Measurements from ENCODE around the gene IPCEF1.

Gene IPCEF1

GRCh38 chr6:154292855-154293519 is 63.6 kb downstream of the IPCEF1 start:
- DNase-seq (ENCODE audit: low read depth, low spot score): no peak

- DNase-seq (ENCODE audit: low read depth, low spot score): no peak
Observed at GRCh38 chr6:154292066-154292465, 64.5 kb downstream of the IPCEF1 start.

- no peak for DNase-seq (ENCODE audit: low read depth, low spot score)
Observed at GRCh38 chr6:154289818-154290508, 66.6 kb downstream of the IPCEF1 start.

DNA sequence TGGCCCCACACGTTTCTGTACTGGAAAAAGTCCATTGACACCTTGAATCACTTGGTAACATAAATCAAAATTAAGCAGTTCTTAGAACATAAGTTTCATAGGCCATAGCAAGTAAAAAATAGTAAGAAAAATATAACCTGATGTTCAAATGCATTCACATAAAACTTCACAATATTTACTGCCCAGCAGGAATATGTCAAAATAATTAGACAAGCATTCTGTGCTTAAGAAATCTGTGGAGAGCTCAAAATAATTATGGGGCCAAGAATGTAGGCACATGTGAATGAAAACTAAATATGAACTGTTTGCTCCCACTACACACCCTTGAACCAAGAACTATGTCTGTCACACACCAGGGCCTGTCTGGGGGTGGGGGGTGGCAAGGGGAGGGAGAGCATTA is 70.8 kb downstream of the IPCEF1 start:
- no peak for DNase-seq (ENCODE audit: low read depth, low spot score)

- DNase-seq (ENCODE audit: low read depth, low spot score): no peak
Observed at GRCh38 chr6:154284313-154284853, 72.2 kb downstream of the IPCEF1 start.

DNA sequence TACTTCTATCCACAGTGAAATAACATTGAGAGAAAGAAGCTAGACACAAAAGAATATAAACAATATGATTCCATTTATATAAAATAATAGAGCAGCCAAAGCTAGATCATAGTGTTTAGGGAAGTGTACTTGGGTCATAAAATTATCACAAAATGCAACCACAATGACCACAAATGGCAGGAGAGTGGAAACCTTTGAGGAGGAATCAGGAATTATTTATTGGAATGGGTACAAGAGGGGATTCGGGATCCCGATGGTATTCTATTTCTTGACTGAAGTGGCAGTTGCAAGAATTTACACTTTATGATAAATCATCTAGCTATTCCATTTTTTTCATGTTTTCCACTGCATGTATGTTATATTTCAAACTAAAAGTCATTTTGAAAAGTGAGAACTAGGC is 76.1 kb downstream of the IPCEF1 start:
- DNase-seq (ENCODE audit: low read depth, low spot score): no peak

DNA sequence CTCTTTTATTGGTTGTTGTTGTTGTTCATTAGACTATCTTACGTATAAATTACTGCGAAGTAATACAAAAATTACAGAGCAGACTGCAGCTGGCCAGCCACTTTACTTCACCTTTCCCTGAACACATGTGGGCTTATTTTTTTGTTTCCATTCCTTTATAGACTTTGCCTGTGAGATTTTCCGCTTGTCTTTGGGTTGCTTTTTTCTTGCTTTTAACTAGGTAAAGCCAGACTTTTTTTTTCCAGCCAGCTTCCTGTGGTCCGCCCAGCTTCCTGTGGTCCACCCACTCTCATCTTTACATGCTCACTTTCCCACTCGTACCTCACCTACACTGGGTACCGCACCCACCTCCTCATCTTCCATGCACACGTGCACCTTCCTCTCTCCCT is 79.0 kb downstream of the IPCEF1 start:
- no peak for DNase-seq (ENCODE audit: low read depth, low spot score)

DNA sequence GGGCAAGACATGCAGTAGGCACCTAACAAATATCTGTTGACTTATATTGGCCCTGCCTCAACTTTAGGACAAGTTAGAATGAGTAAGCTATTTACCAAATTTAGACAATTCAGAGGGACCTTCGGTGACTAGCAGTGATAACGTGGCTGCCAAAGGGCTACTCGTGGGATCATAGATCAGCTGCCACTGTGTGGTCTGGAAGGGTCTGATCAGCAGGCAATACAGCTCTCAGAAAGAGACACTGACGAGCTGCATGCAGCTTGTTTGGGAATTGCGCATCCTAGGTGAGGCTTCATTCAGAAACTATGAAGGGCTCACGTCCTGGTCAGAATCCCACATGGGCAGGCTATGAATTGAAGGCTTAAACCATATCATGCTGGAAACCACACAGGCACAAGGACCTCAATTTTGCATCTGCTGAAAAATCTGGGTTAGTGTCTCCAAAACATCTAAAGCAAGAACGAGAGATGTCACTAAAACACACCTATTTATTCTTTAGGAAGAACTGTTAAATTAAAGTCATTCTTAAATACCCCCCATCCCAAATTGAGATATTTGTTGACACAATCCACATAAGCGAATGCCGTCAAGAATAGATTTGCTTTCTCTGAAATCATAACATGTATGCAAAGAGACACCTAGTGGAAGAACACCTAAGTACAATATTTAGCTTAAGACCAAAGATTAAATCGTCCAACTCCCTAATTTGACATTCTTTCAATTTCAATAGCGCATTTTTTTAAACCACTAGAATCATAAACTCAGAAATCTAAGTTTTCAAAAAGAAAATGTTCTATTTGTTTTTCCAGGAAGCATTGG is 79.6 kb downstream of the IPCEF1 start:
- no peak for DNase-seq (ENCODE audit: low read depth, low spot score)

DNA sequence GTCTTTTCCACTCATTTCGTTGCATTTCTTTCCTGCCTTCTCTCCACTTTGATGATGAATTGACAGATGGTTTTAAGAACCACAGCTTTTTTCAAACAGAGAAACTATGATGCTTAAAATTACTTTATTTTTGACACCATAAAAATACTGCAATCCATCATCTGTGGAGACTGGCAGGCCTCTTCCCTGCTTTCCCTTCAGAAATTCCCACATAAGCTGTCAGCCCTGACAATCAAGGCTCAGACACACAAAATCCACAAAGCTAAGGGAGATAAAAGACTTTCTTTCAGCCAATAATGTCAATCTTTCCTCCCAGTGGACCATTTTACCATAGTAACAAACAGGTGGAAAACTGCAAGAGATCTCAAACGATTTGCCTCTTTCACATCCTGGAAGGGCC is 82.4 kb downstream of the IPCEF1 start:
- no peak for DNase-seq (ENCODE audit: low read depth, low spot score)

DNA sequence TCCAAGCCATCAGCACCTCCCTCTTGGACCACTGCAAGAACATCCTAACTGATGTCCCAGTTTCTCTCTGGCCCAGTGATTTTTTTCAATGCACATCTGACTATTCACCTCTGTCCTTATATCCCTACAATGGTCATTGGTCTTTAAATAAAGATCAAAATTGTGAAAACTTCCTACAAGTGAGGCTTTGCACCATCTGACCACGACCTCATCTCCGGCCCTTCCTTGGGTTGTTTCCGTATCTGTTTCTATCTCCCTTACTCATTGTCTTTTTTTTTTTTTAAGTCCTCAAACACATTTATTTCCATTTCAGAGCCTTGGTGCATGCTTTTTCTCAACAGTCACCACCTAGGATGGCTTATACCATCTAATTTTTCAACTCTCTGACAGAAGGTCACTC is 88.1 kb downstream of the IPCEF1 start:
- DNase-seq (ENCODE audit: low read depth, low spot score): no peak

DNA sequence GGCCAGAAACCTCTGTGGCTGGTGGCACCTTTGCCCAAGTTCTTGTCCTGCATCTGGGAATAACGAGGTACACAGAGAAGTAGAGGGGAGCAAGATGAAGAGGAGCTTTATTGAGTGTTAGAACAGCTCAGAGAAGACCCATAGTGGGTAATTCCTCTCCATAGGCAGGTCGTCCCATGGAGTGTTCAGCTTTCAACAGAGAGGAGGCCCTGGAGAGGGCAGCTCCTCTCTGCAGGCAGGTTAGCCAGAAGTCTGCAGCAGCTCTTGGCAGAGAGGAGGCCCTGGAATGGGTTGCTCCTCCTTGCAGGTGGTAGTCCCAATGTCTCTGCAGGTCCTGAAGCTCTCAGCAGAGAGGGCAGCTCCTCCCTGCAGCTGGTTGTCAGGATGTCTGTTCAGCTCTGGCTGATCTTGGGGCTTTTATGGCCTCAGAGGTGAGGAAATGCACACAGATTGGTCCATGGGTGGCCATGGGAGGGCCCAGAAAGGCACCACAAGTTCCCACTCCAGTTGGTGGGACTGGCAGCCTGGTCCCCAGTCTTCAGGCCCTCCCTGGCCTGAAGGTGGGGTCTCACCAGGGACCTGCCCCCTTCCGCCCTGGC is 89.0 kb downstream of the IPCEF1 start:
- no peak for DNase-seq (ENCODE audit: low read depth, low spot score)

GRCh38 chr6:154266560-154267099 is 90.0 kb downstream of the IPCEF1 start:
- no peak for DNase-seq (ENCODE audit: low read depth, low spot score)

GRCh38 chr6:154261688-154262397 is 94.8 kb downstream of the IPCEF1 start:
- no peak for DNase-seq (ENCODE audit: low read depth, low spot score)

- DNase-seq (ENCODE audit: low read depth, low spot score): no peak
Observed at GRCh38 chr6:154258064-154258757, 98.4 kb downstream of the IPCEF1 start.

GRCh38 chr6:154257067-154257466 is 99.5 kb downstream of the IPCEF1 start:
- DNase-seq (ENCODE audit: low read depth, low spot score): no peak

DNA sequence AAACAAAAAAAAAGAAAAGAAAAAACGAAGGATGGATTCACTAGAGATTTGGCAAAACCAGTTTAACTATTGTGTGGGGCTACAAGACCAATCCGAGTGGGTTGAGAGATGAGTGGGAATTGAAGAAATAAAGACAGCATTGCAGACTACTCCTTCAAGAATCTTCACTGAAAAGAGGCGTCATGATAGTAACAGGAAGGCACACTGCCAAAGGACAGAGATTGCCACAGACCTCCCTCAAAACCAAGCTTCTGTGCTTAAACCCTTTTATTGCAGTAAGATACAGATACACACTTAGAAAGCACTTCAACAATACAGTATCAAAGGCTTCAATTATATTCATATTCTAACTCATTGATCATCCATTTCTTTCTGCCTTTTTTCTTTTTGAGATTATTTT is 103.9 kb downstream of the IPCEF1 start:
- no peak for DNase-seq (ENCODE audit: low read depth, low spot score)

DNA sequence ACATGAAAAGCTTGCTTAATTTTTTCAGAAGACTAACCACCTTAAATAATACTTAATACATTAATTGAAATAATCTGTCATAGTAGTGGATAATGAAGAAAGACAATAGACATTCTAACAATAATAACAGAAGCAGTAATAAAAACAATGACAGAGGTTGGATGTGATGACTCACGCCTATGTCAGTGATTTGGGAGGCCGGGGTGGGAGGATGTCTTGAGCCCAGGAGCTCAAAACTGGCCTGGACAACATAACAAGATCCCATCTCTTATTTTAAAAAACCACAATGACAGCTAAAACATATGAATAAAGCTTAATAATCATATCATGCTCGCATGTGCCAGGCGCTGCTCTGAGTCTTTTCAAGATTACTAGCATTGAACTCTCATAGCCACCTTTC is 105.5 kb downstream of the IPCEF1 start:
- no peak for DNase-seq (ENCODE audit: low read depth, low spot score)

DNA sequence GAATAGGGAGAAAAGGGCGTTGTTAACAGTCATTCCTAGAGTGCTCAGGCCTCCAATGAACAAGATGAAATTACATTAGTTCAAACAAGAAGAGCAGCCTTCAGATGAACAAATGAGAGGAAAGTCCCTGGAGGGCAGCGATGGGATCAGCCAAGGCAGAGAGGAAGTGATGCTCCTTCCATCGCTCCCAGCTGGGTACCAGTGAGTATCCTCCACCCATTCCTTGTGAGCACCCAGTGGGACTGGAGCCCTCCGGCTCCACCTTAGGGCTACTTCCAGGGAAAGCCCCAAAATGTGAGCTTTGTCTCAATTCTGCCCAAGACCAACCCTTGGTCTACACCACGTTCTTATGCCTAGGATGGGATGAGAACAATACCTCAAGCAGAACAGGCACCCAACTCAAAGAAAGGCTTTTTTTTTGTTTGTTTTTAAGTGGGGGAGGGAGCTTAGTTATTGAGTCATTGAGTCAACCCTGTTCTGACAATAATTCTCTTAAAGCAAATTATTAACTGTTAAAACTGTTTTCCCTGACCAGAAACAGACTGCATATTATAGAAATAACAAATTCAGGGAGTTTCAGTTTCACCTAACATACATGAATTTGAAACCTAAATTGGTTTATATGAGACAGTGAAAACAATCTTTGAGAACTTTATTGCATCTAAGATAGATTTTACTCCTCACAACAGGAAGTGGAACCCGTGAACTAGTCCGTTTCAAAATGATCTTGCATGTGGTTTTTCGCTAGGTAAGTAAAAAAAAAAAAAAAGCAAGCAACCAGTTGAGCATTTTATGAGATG is 106.9 kb downstream of the IPCEF1 start:
- no peak for DNase-seq (ENCODE audit: low read depth, low spot score)

DNA sequence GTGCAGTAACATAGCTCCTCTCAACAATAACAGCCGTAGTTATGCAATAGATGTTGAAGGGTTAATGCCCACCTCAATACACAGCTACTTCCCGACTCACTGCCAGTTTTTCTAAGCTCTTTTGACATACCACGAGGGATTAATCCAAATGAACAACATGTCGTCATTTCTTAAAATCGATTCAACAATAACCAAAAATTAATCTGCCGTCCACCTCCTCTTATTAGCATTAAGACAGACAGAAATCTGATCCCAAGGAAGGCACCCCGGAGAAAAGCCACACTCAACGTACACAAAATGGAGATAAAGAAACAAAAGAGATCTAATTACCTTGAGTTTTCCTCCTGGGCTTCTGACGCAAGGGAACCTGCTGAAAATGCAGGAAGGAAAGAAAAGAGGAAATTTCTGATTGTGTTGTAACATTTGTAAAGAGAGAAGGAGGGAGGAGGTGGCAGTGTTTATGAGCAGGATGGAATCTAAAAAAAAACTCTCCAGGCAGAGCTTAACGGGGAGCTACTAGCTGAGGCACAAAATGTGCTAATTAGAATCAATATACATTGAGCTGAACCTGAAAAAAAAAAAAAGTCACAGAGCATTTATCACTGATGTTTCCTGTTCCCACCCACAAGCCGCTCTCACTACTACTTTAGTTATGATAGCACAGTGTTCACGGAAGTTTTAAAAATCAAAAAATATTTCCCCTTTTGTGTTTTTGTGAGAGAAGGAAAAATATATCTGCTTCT is 109.3 kb downstream of the IPCEF1 start:
- no peak for DNase-seq (ENCODE audit: low read depth, low spot score)

All from activated CD4-positive, CD25-positive, alpha-beta regulatory T cell treated with anti-CD3 and anti-CD28 coated beads, Interleukin-2, amount 50 U/mL, for 16 hours (primary cell).